ENCODE measurements around the gene ATAD2B.

ATAD2B gene

GRCh38 chr2:23835423-23835822 is 91.5 kb downstream of the ATAD2B start:
- no peaks in the 10 kb centered on the region for H3K9me3 ChIP-seq (ENCODE audit: control insufficient read depth in 1 of 2, low read length in 2 of 2)
- H3K4me1 ChIP-seq (ENCODE audit: control insufficient read depth in 1 of 2, insufficient read depth in 2 of 2, low read length in 2 of 2), result no peaks in the 10 kb centered on the region
- H3K27ac ChIP-seq (ENCODE audit: low read length), result no peak overlapping the region
- H3K36me3 ChIP-seq (ENCODE audit: control insufficient read depth in 1 of 2, insufficient read depth in 2 of 2, low read length in 2 of 2), result peaks cover 0 to 17% of the 10 kb centered on the region in 2 donors
- no peaks in the 10 kb centered on the region for H3K27me3 ChIP-seq (ENCODE audit: low read depth, low read length)
- H3K4me3 ChIP-seq (ENCODE audit: low read depth in 1 of 2, low read length in 2 of 2), result no peak overlapping the region

GRCh38 chr2:23828986-23829385 is 97.9 kb downstream of the ATAD2B start:
- H3K27ac ChIP-seq (ENCODE audit: low read length), result no peak overlapping the region
- no peaks in the 10 kb centered on the region for H3K4me1 ChIP-seq (ENCODE audit: control insufficient read depth in 1 of 2, insufficient read depth in 2 of 2, low read length in 2 of 2)
- no peaks in the 10 kb centered on the region for H3K27me3 ChIP-seq (ENCODE audit: low read depth, low read length)
- H3K9me3 ChIP-seq (ENCODE audit: control insufficient read depth in 1 of 2, low read length in 2 of 2), result no peaks in the 10 kb centered on the region
- no peak overlapping the region for H3K4me3 ChIP-seq (ENCODE audit: low read depth in 1 of 2, low read length in 2 of 2)
- H3K36me3 ChIP-seq (ENCODE audit: control insufficient read depth in 1 of 2, insufficient read depth in 2 of 2, low read length in 2 of 2), result peaks cover 0 to 5% of the 10 kb centered on the region in 2 donors

DNA sequence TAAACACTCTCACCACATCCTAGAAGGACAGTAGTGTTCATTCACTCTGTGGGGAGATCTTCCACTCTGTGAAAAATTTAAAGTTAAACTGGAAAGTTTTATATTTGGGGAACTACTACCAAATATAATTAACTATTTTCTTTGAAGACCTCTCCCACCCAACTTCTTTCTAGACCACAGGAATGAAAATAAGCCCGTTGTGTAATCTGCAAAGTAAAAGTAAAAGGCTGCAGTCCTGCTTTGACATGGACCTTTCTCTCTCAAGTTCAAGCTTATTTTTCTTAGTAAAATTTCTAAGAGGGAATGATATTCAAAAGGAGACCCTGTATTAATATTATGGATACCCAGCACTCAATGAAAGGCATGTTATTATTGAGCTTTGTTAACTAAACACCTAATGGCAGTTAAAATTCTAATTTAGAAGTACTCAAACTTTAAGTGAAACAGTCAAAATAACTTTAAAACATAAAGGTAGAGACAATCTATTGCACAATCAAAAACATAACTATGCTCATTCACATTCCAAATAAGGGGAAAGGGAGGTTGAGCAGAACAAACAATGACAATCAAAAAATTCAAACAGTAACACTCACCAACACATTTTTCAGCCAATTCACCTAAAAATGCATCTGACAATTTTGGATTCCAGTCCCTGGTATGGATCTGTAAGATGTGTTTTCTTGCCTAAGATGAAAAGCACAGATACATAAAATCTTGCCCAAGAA is 98.5 kb downstream of the ATAD2B start:
- no peaks in the 10 kb centered on the region for H3K4me1 ChIP-seq (ENCODE audit: control insufficient read depth in 1 of 2, insufficient read depth in 2 of 2, low read length in 2 of 2)
- H3K27me3 ChIP-seq (ENCODE audit: low read depth, low read length), result no peaks in the 10 kb centered on the region
- peaks cover 0 to 6% of the 10 kb centered on the region in 2 donors for H3K36me3 ChIP-seq (ENCODE audit: control insufficient read depth in 1 of 2, insufficient read depth in 2 of 2, low read length in 2 of 2)
- no peak overlapping the region for H3K4me3 ChIP-seq (ENCODE audit: low read depth in 1 of 2, low read length in 2 of 2)
- no peak overlapping the region for H3K27ac ChIP-seq (ENCODE audit: low read length)
- H3K9me3 ChIP-seq (ENCODE audit: control insufficient read depth in 1 of 2, low read length in 2 of 2), result no peaks in the 10 kb centered on the region

DNA sequence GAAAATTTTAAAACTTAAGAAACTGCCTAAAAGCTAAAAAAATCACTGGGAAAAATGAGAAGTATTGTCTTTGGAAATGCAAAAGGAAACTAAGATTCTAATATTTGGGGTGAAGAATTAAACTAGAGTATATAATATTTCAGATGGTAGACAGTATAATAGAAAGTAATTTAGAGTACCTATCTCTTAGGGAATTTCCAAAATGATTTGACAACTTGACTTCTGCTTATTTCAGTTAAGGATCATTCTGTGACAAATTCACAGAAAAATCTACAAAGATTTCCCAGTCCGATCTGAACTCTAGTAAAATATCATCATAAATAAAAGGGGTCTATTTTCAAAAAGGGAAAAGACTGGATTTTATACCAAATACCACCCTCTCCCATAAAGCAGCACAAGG is 99.6 kb downstream of the ATAD2B start:
- H3K9me3 ChIP-seq (ENCODE audit: control insufficient read depth in 1 of 2, low read length in 2 of 2), result no peaks in the 10 kb centered on the region
- no peaks in the 10 kb centered on the region for H3K4me1 ChIP-seq (ENCODE audit: control insufficient read depth in 1 of 2, insufficient read depth in 2 of 2, low read length in 2 of 2)
- peaks cover 3 to 11% of the 10 kb centered on the region in 2 donors for H3K36me3 ChIP-seq (ENCODE audit: control insufficient read depth in 1 of 2, insufficient read depth in 2 of 2, low read length in 2 of 2)
- no peak overlapping the region for H3K4me3 ChIP-seq (ENCODE audit: low read depth in 1 of 2, low read length in 2 of 2)
- no peak overlapping the region for H3K27ac ChIP-seq (ENCODE audit: low read length)
- no peaks in the 10 kb centered on the region for H3K27me3 ChIP-seq (ENCODE audit: low read depth, low read length)

DNA sequence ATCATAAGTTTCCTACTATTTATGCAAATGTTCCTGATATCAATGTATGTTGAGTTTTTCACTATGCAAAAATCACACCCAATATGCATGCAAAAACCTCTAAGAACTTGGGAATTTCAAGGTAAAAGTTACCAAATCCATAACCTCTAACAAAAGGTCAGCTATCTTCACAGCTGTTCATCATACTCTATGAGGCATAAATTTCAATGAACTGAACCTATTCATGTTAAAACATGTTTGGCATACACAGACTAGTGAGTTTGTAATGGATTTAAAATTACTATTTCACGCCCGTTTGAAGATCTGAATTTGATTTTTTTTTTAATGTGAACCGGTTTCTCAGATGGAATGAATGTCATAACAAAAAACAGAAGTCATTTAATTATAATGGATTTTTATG is 100.2 kb downstream of the ATAD2B start:
- Histone ChIP-seq H3K36me3 (ENCODE audit: control insufficient read depth in 1 of 2, insufficient read depth in 2 of 2, low read length in 2 of 2) (peaks cover 3 to 17% of the 10 kb centered on the region in 2 donors), H3K9me3 (ENCODE audit: control insufficient read depth in 1 of 2, low read length in 2 of 2) (no peaks in the 10 kb centered on the region), H3K27me3 (ENCODE audit: low read depth, low read length) (no peaks in the 10 kb centered on the region), H3K27ac (ENCODE audit: low read length) (no peak overlapping the region), H3K4me3 (ENCODE audit: low read depth in 1 of 2, low read length in 2 of 2) (no peak overlapping the region), H3K4me1 (ENCODE audit: control insufficient read depth in 1 of 2, insufficient read depth in 2 of 2, low read length in 2 of 2) (no peaks in the 10 kb centered on the region)

DNA sequence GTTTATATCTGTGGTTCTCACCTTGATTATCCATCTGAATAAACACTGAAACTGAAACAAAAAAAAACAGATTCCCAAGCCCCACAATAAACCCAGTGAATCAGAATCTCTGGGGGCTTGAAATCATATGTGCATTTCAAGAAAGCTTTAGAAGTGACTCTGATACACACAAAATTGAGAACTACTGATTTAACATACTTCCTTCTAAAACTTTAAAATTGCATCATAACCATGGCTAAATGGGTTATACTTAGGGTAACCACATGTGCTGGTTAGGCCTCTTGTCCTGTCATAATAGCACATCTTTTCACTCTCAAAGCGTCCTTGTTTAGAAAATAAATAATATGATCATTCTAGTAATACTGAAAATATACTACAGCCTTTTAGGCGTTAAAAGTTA is 100.9 kb downstream of the ATAD2B start:
- no peaks in the 10 kb centered on the region for H3K4me1 ChIP-seq (ENCODE audit: control insufficient read depth in 1 of 2, insufficient read depth in 2 of 2, low read length in 2 of 2)
- no peaks in the 10 kb centered on the region for H3K27me3 ChIP-seq (ENCODE audit: low read depth, low read length)
- no peak overlapping the region for H3K4me3 ChIP-seq (ENCODE audit: low read depth in 1 of 2, low read length in 2 of 2)
- no peak overlapping the region for H3K27ac ChIP-seq (ENCODE audit: low read length)
- H3K9me3 ChIP-seq (ENCODE audit: control insufficient read depth in 1 of 2, low read length in 2 of 2), result no peaks in the 10 kb centered on the region
- H3K36me3 ChIP-seq (ENCODE audit: control insufficient read depth in 1 of 2, insufficient read depth in 2 of 2, low read length in 2 of 2), result peaks cover 3 to 17% of the 10 kb centered on the region in 2 donors

GRCh38 chr2:23824777-23825212 is 102.1 kb downstream of the ATAD2B start:
- H3K36me3 ChIP-seq (ENCODE audit: control insufficient read depth in 1 of 2, insufficient read depth in 2 of 2, low read length in 2 of 2), result peaks cover 3 to 17% of the 10 kb centered on the region in 2 donors
- no peak overlapping the region for H3K27ac ChIP-seq (ENCODE audit: low read length)
- no peak overlapping the region for H3K4me3 ChIP-seq (ENCODE audit: low read depth in 1 of 2, low read length in 2 of 2)
- no peaks in the 10 kb centered on the region for H3K4me1 ChIP-seq (ENCODE audit: control insufficient read depth in 1 of 2, insufficient read depth in 2 of 2, low read length in 2 of 2)
- H3K27me3 ChIP-seq (ENCODE audit: low read depth, low read length), result no peaks in the 10 kb centered on the region
- H3K9me3 ChIP-seq (ENCODE audit: control insufficient read depth in 1 of 2, low read length in 2 of 2), result no peaks in the 10 kb centered on the region

DNA sequence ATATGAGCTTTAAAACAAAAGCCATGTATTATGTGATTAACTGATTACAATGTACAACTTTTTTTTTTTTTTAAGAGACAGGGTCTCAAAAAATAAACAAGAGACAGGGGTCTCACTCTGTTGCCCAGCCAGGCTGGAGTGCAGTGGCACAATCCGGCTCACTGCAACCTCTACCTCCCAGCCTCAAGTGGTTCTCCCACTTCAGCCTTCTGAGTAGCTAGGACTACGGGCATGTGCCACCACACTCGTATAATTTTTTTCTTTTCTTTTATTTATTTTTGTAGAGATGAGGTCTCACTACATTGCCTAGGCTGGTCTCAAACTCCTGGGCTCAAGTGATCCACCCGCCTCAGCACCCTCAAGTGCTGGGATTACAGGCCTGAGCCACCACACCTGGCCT is 103.1 kb downstream of the ATAD2B start:
- no peaks in the 10 kb centered on the region for H3K27me3 ChIP-seq (ENCODE audit: low read depth, low read length)
- no peaks in the 10 kb centered on the region for H3K9me3 ChIP-seq (ENCODE audit: control insufficient read depth in 1 of 2, low read length in 2 of 2)
- no peaks in the 10 kb centered on the region for H3K4me1 ChIP-seq (ENCODE audit: control insufficient read depth in 1 of 2, insufficient read depth in 2 of 2, low read length in 2 of 2)
- no peak overlapping the region for H3K27ac ChIP-seq (ENCODE audit: low read length)
- peaks cover 3 to 17% of the 10 kb centered on the region in 2 donors for H3K36me3 ChIP-seq (ENCODE audit: control insufficient read depth in 1 of 2, insufficient read depth in 2 of 2, low read length in 2 of 2)
- H3K4me3 ChIP-seq (ENCODE audit: low read depth in 1 of 2, low read length in 2 of 2), result no peak overlapping the region

- Histone ChIP-seq H3K4me1 (ENCODE audit: control insufficient read depth in 1 of 2, insufficient read depth in 2 of 2, low read length in 2 of 2) (no peaks in the 10 kb centered on the region), H3K27ac (ENCODE audit: low read length) (no peak overlapping the region), H3K4me3 (ENCODE audit: low read depth in 1 of 2, low read length in 2 of 2) (no peak overlapping the region), H3K9me3 (ENCODE audit: control insufficient read depth in 1 of 2, low read length in 2 of 2) (no peaks in the 10 kb centered on the region), H3K36me3 (ENCODE audit: control insufficient read depth in 1 of 2, insufficient read depth in 2 of 2, low read length in 2 of 2) (peaks cover 3 to 8% of the 10 kb centered on the region in 2 donors), H3K27me3 (ENCODE audit: low read depth, low read length) (no peaks in the 10 kb centered on the region)
Observed at GRCh38 chr2:23814963-23815362, 112.0 kb downstream of the ATAD2B start.

- Histone ChIP-seq H3K27me3 (ENCODE audit: low read depth, low read length) (no peaks in the 10 kb centered on the region), H3K36me3 (ENCODE audit: control insufficient read depth in 1 of 2, insufficient read depth in 2 of 2, low read length in 2 of 2) (peaks cover 8 to 10% of the 10 kb centered on the region in 2 donors), H3K4me3 (ENCODE audit: low read depth in 1 of 2, low read length in 2 of 2) (no peak overlapping the region), H3K9me3 (ENCODE audit: control insufficient read depth in 1 of 2, low read length in 2 of 2) (no peaks in the 10 kb centered on the region), H3K27ac (ENCODE audit: low read length) (no peak overlapping the region), H3K4me1 (ENCODE audit: control insufficient read depth in 1 of 2, insufficient read depth in 2 of 2, low read length in 2 of 2) (no peaks in the 10 kb centered on the region)
Observed at GRCh38 chr2:23813438-23813837, 113.5 kb downstream of the ATAD2B start.

DNA sequence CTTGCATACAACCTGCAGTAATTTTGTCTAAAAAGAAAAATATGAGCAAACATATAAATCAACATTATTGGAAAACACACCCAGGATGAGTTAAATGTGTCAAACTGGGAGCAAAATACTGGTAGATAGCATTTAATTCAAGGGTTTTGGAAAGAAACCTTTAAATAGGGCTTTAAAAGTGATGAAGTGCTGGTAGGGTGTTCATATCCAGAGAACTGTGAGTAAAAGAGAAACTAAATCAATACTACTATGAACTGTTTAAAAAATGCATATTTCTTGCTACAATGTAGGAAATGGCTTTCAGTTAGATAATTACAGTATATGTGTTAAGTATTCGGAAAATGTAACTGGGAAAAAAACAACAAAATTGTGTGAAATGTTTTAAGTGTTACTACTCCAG is 117.8 kb downstream of the ATAD2B start:
- no peak overlapping the region for H3K4me3 ChIP-seq (ENCODE audit: low read depth in 1 of 2, low read length in 2 of 2)
- H3K36me3 ChIP-seq (ENCODE audit: control insufficient read depth in 1 of 2, insufficient read depth in 2 of 2, low read length in 2 of 2), result peaks cover 6 to 8% of the 10 kb centered on the region in 2 donors
- no peaks in the 10 kb centered on the region for H3K27me3 ChIP-seq (ENCODE audit: low read depth, low read length)
- no peaks in the 10 kb centered on the region for H3K4me1 ChIP-seq (ENCODE audit: control insufficient read depth in 1 of 2, insufficient read depth in 2 of 2, low read length in 2 of 2)
- no peak overlapping the region for H3K27ac ChIP-seq (ENCODE audit: low read length)
- no peaks in the 10 kb centered on the region for H3K9me3 ChIP-seq (ENCODE audit: control insufficient read depth in 1 of 2, low read length in 2 of 2)

Measured in muscle layer of duodenum (tissue), 2 donors.